Stimulated activated naive CD8-positive, alpha-beta T cell treated with anti-CD3 and anti-CD28 coated beads, Interleukin-15, Interleukin-2, amounts not matched to agents 100 U/mL and 50 U/mL, for 24 hours (primary cell): ENCODE results near the gene UQCRFS1.
"Not testable (repeated sequence)": the region's sequence is repeated elsewhere in the genome, so short reads cannot be mapped to it uniquely, and the experiment has no call there.

Experiments used
- ATAC-seq: fragments of 150-1000 bp; cut with Tn5 transposase; one replicate; pipeline ENCODE4 v1.10.0; 2021
- DNase-seq: peaks from one replicate; pipeline ENCODE4 v3.0.0; 2021

UQCRFS1 gene

DNA sequence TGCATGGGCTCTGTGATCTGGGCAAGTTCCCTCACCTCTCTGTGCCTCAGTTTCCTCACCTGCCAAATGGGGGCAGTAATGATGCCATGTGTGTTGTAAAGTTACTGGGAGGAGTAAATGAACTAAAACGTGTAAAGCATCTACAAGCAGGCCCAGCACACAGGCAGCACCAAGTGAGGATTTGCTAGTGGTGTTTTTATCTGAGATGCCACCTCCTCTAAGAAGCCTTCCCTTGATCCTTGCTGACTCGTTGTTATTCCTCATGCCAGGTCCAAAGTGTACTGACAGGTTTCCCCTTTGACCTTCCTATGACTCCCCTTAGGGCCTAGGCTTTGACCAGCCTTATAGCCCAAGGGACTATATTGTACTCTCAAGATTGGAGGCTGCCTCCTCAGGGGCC is 1.5 kb upstream of the UQCRFS1 start:
- no peak for DNase-seq

GRCh38 chr19:29212356-29212647 is 649 bp downstream of the UQCRFS1 start:
- ATAC-seq: no peak

More for the DNA sequence above, 1.5 kb upstream of the UQCRFS1 start:
- no peak for ATAC-seq

DNA sequence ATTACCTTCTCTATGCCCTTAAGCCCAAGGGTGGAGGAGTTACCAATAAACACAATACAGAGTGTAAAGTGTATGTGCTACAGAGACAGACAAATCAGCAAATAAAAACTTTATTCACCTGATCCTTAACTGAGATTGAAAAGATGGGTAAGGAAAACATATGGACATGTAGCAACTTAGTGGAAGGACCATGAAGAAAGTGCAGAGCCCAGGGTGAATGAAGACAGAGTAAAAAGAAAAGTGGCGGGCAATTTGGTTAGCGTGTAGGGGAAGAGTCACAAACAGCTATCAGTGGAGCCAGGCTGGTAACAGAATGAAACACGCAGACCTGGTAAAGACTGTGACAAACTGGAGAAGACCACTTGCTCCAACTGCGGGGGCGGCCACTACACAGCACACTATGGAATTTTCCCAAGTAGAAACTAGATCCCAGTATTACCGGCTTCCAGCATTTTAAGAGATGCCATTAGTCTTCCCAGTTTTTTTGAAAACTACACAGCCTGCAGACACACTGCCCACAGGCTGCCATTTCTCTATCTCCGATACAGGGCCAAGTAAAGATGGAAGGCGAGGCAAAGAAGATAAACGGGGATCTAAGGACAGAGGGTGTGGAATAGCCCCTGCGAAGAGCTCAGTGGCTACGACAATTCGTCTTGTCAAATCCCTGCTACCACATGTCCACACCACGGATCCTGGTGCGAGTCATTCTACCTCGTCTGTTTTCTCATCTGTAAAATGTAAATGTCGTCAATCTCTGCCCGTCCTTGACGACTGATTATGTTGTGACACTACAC is 1.2 kb downstream of the UQCRFS1 start:
- DNase-seq (peak; percentile 9), ATAC-seq (no peak)

More at GRCh38 chr19:29212356-29212647, 649 bp downstream of the UQCRFS1 start:
- no peak for DNase-seq

- ATAC-seq, DNase-seq: not testable (repeated sequence)
These were observed 1.9 kb downstream of the UQCRFS1 start for GRCh38 chr19:29211041-29211440.

GRCh38 chr19:29210502-29210901 is 2.4 kb downstream of the UQCRFS1 start:
- not testable (repeated sequence) for DNase-seq, ATAC-seq

DNA sequence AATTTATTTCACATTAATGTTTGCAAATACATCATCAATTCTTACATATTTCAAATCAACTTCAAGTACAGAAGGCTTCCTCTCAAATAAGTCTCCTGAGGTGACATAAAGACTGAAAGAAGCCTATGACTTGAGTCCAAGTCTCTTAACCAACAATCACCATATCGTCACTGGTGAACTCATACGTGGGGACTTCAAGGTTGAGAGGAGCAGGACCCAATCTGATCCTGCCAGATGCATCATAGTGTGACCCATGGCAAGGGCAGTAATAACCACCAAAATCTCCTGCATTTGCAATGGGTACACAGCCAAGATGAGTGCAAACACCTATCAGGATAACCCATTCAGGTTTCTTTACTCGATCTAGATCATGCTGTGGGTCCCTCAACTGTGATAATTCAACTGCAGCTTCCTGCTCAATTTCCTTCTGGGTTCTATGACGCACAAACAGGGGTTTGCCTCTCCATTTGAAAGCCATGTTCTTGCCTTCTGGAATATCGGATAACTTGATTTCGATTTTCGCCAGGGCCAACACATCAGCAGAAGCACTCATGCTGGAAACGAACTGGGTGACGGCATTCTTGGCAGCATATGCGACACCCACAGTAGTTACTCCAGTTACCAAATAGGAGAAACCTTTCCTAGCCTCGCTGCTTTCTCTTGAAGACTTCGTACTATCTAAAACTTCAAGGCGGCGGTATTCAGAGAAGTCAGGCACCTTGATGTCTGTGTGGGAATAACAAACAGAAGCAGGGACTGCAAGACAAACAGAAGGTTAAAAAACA is 5.4 kb downstream of the UQCRFS1 start:
- not testable (repeated sequence) for ATAC-seq, DNase-seq

- ATAC-seq: no peak
These were observed 6.5 kb downstream of the UQCRFS1 start for GRCh38 chr19:29206453-29206852.

DNA sequence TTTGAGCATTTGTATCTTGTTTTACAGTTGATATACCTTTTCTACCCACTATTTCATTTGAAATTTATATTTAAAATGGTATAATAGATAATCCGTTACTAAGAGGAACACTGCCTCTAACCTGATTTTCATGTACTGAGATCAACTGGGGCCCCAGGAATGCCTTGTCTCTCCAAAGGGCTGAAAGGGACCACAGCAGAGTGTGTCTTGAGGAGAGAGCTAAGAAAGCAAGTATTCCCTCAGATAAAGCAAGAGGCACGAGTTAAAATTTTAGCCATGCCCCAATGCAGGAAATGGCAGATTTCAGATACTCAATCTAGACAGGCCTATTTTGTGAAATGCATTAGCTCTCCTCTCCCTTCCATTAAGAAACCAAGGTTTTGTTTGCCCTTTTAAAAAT is 10.7 kb downstream of the UQCRFS1 start:
- no peak for DNase-seq
- no peak for ATAC-seq

More at GRCh38 chr19:29206453-29206852, 6.5 kb downstream of the UQCRFS1 start:
- no peak for DNase-seq

- no peak for ATAC-seq
- no peak for DNase-seq
These were observed 11.1 kb downstream of the UQCRFS1 start for GRCh38 chr19:29201855-29202254.

- ATAC-seq (no peak), DNase-seq (no peak)
These were observed 18.3 kb downstream of the UQCRFS1 start for GRCh38 chr19:29194658-29195057.

DNA sequence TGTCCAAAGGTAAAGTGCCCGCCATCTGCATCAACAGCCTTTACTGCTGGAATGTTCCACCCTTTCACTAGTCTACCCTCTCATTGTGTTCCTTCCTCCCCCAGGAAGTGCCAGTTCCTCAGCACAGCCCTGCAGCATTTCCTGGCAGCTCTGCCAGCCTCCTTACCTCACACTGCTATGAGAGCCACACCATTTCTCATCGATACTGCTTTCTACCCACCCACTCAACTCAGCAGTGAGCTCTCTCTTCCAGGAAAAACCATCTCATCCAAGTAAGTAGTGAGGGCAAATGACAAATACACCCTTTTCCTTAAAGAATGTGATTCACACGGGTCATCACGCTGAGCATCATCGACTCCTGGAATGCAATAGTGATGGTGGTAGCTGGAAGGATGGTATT is 19.8 kb downstream of the UQCRFS1 start:
- ATAC-seq (peak; percentile 40), DNase-seq (no peak)

DNA sequence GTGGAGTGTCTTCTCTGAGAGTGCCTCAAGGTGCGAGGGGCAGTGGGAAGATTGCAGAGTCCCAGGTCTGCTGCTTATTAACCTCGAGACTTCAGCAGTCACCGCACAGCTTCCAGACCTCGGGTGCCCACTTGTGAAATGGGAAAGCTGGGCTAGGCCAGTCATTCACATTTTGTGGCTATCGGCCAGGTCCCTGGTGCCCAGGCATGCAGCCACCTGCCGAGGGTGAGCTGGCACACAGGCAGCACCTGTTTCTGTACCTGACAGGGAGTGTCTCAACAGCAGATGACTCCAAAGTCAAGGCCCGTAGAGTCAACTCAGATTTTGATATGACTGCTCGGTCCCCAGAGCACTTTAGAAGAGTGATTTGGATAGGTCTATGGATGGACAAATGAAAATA is 21.9 kb downstream of the UQCRFS1 start:
- DNase-seq (no peak), ATAC-seq (no peak)

DNA sequence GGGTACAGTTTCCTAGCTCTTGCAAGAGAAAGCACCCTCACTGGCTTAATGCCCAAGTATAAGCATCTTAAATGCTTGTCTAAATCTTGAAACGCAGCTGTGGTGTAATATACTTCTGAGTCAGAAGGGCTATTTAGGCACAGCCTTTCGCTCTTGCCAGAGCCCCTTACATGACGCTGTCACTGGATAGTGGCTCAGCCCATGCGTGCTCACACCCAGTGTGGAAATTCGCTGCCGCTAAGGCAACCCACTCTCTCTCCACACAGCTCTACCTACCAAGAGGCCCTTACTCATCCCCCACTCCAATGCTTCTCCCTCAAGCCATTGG is 24.0 kb downstream of the UQCRFS1 start:
- DNase-seq (no peak), ATAC-seq (no peak)

GRCh38 chr19:29188289-29189032 is 24.5 kb downstream of the UQCRFS1 start:
- DNase-seq (no peak), ATAC-seq (no peak)

- ATAC-seq: no peak
- DNase-seq: no peak
These were observed 25.3 kb downstream of the UQCRFS1 start for GRCh38 chr19:29187676-29188075.

GRCh38 chr19:29185427-29185826 is 27.5 kb downstream of the UQCRFS1 start:
- no peak for ATAC-seq
- DNase-seq: no peak

DNA sequence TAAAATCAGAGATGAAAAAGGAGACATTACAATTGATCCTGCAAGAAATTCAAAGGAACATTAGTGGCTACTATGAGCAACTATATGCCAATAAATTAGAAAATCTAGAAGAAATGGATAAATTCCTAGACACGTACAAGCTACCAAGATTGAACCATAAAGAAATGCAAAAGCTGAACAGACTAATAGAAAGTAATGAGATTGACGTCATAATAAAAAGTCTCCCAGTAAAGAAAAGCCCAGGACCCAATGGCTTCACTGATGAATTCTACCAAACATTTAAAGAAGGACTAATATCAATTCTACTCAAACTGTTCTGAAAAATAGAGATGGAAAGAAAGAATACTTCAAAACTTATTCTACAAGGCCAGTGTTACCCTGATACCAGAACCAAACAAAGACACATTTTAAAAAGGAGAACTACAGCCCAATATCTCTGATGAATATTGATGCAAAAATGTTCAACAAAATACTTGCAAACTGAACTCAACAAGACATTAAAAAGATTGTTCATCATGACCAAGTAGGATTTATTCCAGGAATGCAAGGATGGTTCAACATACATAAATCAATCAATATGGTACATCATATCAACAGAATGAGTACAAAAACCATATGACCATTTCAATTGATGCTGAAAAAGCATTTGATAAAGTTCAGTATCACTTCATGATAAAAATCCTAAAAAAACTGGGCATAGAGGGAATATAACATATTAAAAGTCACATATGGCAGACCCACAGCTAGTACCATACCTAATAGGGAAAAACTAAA is 35.8 kb downstream of the UQCRFS1 start:
- ATAC-seq: no peak
- no peak for DNase-seq

DNA sequence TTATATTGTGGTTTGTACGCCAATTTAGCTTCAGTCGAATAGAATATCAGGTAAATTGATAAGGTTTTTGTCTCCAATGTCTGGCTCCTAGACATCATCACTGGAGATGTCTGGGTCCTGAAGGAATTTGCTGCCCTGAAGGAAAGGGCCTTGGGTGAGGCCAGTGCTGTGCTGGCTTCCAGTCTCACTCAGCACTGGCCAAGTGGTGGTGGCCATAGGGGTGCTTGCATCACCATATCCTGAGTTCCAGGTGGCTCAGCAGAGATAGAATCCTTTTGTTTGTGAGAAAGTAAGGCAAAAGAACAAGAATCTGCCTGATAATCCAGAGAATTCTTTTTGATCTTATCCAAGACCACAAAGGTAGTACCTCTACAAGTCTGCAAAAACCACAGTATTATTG is 39.1 kb downstream of the UQCRFS1 start:
- ATAC-seq (no peak), DNase-seq (no peak)

GRCh38 chr19:29172302-29172701 is 40.6 kb downstream of the UQCRFS1 start:
- ATAC-seq (no peak), DNase-seq (no peak)

- DNase-seq (no peak), ATAC-seq (no peak)
These were observed 41.4 kb downstream of the UQCRFS1 start for GRCh38 chr19:29171525-29171924.

DNA sequence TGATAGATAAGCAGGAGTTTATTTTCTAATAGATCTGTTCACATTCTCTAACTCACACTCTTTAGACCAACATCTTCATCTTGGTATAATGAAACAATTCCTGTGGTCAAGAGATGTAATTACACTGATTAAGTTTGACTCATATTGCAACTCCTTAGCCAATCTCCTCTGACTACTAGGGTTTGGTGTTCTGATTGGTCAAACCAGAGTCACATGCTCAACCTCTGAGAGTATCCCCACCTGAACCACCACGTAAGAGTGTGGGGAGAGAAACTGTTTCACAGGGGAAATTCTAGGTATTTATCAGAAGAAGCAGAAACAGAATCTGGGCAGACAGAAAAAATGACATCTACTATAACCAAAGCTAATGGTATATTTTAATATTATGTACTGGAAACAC is 42.4 kb downstream of the UQCRFS1 start:
- no peak for DNase-seq
- no peak for ATAC-seq

DNA sequence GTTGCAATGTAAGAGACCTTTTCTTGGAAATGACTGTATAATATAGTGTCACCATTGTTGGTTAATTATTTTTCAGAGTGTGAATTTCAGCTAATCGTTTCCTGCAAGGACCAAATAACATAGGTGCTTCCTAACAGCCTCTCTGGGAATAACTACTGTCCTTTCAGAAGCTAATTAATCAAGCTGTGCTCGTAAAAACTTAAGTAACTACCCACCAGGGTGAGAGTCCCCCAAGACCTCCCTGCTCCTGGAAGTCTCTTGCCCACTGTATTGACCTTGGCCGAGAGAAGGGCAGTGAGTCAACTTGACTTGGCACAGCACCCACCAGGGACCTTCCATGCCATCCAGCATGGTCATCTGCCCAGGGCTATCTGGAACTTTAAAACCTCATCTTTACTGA is 50.3 kb downstream of the UQCRFS1 start:
- ATAC-seq (no peak), DNase-seq (no peak)
